ENCODE results near the gene COL16A1.

The COL16A1 gene

DNA sequence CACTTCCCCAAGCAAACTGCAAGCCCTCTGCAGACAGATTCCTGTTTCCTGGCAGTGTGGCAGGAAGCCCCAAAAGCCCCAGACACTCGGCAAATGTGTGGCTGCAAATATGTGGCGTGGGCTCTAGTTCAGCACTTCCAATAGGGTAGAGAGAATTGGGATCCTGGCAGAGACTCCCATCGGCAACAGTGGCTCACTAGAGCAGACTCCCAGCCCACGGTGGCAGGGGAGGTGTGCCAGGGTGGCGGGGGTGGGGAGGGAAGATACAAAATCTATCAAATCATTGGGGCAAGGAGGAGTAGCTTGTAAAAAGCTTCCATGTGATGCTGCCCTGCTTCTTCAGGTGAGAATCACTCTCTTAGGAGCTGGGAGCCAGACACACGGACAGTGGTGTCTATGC, 25.9 kb downstream of the COL16A1 start:
- Histone ChIP-seq H3K79me2 (ENCODE audit: low read length) (no peaks in the 10 kb centered on the region), H3F3A (ENCODE audit: insufficient read depth, low read length) (no peaks in the 10 kb centered on the region), H3K27ac (ENCODE audit: low read length) (no peak overlapping the region), H2AFZ (ENCODE audit: low read length) (no peak overlapping the region), H3K9ac (ENCODE audit: low read length) (no peak overlapping the region), H3K9me3 (replicated peaks; ENCODE audit: insufficient read depth, low read length) (no peaks in the 10 kb centered on the region), H3K36me3 (replicated peaks; ENCODE audit: insufficient read depth, low read length) (no peaks in the 10 kb centered on the region), H3K4me3 (ENCODE audit: low read length) (no peak overlapping the region), H3K27me3 (replicated peaks; ENCODE audit: insufficient read depth, low read length) (peaks cover 97% of the 10 kb centered on the region), H4K20me1 (ENCODE audit: insufficient read depth, low read length) (no peaks in the 10 kb centered on the region), H3K4me1 (ENCODE audit: low read length) (no peaks in the 10 kb centered on the region), H3K4me2 (ENCODE audit: low read depth, low read length) (no peak overlapping the region), H3K9me2 (replicated peaks; ENCODE audit: insufficient read depth, low read length) (no peaks in the 10 kb centered on the region)
- no peak for DNase-seq
- TF ChIP-seq, protein P1, sequence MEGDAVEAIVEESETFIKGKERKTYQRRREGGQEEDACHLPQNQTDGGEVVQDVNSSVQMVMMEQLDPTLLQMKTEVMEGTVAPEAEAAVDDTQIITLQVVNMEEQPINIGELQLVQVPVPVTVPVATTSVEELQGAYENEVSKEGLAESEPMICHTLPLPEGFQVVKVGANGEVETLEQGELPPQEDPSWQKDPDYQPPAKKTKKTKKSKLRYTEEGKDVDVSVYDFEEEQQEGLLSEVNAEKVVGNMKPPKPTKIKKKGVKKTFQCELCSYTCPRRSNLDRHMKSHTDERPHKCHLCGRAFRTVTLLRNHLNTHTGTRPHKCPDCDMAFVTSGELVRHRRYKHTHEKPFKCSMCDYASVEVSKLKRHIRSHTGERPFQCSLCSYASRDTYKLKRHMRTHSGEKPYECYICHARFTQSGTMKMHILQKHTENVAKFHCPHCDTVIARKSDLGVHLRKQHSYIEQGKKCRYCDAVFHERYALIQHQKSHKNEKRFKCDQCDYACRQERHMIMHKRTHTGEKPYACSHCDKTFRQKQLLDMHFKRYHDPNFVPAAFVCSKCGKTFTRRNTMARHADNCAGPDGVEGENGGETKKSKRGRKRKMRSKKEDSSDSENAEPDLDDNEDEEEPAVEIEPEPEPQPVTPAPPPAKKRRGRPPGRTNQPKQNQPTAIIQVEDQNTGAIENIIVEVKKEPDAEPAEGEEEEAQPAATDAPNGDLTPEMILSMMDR (IDR thresholded peaks at IDR 0.05; ENCODE audit: low read length): no peak
- TF ChIP-seq EZH2phosphoT487 (IDR thresholded peaks at IDR 0.05; ENCODE audit: low read length) (no peak), EZH2 (optimal IDR thresholded peaks at IDR 0.05; ENCODE audit: low read depth, low read length) (no peak)

DNA sequence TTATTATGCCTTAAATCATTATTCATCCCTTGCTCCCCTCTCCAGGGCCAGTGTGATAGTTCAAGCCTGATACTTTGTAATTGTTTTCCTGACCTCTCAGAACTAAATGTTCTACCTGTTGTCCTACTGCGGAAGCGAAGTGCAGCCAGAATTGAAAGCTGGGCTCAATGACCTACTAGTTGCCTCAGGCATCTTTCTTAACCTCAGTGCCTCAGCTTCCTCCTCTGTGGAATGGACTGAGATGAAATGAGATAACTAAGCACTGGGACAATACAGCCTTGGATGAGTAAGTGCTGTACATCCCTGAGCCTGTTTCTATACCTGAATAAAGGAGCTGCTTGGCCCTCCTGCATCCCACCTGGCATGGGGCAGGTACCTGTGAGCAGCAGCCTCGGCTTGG, 26.4 kb downstream of the COL16A1 start:
- H3K79me2 ChIP-seq (ENCODE audit: low read length): no peaks in the 10 kb centered on the region
- H2AFZ ChIP-seq (ENCODE audit: low read length): no peak overlapping the region
- TF ChIP-seq EZH2 (optimal IDR thresholded peaks at IDR 0.05; ENCODE audit: low read depth, low read length) (no peak), EZH2phosphoT487 (IDR thresholded peaks at IDR 0.05; ENCODE audit: low read length) (no peak)
- TF ChIP-seq, protein P1 (IDR thresholded peaks at IDR 0.05; ENCODE audit: low read length): no peak
- no peaks in the 10 kb centered on the region for H3K9me2 ChIP-seq (replicated peaks; ENCODE audit: insufficient read depth, low read length)
- no peak overlapping the region for H3K4me3 ChIP-seq (ENCODE audit: low read length)
- no peak overlapping the region for H3K4me2 ChIP-seq (ENCODE audit: low read depth, low read length)
- H3K27me3 ChIP-seq (replicated peaks; ENCODE audit: insufficient read depth, low read length): peaks cover 97% of the 10 kb centered on the region
- H3K9ac ChIP-seq (ENCODE audit: low read length): no peak overlapping the region
- no peaks in the 10 kb centered on the region for H4K20me1 ChIP-seq (ENCODE audit: insufficient read depth, low read length)
- DNase-seq: no peak
- H3K27ac ChIP-seq (ENCODE audit: low read length): no peak overlapping the region
- no peaks in the 10 kb centered on the region for H3K4me1 ChIP-seq (ENCODE audit: low read length)
- no peaks in the 10 kb centered on the region for H3F3A ChIP-seq (ENCODE audit: insufficient read depth, low read length)
- no peaks in the 10 kb centered on the region for H3K36me3 ChIP-seq (replicated peaks; ENCODE audit: insufficient read depth, low read length)
- H3K9me3 ChIP-seq (replicated peaks; ENCODE audit: insufficient read depth, low read length): no peaks in the 10 kb centered on the region

DNA sequence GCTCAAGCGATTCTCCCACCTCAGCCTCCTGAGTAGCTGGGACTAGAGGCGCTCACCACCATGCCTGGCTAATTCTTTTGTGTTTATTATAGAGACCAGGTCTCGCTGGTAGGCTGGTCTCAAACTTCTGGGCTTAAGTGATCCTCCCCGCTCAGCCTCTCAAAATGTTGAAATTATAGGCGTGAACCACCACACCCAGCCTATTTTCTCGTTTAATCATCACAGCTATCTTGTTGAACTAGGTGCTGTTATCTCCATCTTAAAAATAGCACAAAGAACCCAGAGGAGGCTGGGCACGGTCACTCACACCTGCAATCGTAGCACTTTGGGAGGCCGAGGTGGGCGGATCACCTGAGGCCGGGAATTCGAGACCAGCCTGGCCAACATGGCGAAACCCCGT, 28.1 kb downstream of the COL16A1 start:
- Histone ChIP-seq H4K20me1 (ENCODE audit: insufficient read depth, low read length) (no peaks in the 10 kb centered on the region), H3K27me3 (replicated peaks; ENCODE audit: insufficient read depth, low read length) (peaks cover 97% of the 10 kb centered on the region), H2AFZ (ENCODE audit: low read length) (no peak overlapping the region), H3K9me2 (replicated peaks; ENCODE audit: insufficient read depth, low read length) (no peaks in the 10 kb centered on the region), H3K79me2 (ENCODE audit: low read length) (no peaks in the 10 kb centered on the region), H3K36me3 (replicated peaks; ENCODE audit: insufficient read depth, low read length) (no peaks in the 10 kb centered on the region), H3K27ac (ENCODE audit: low read length) (no peak overlapping the region), H3F3A (ENCODE audit: insufficient read depth, low read length) (no peaks in the 10 kb centered on the region), H3K9ac (ENCODE audit: low read length) (no peak overlapping the region), H3K4me1 (ENCODE audit: low read length) (no peaks in the 10 kb centered on the region), H3K9me3 (replicated peaks; ENCODE audit: insufficient read depth, low read length) (no peaks in the 10 kb centered on the region), H3K4me3 (ENCODE audit: low read length) (no peak overlapping the region), H3K4me2 (ENCODE audit: low read depth, low read length) (no peak overlapping the region)
- DNase-seq: no peak
- TF ChIP-seq EZH2phosphoT487 (IDR thresholded peaks at IDR 0.05; ENCODE audit: low read length) (no peak), EZH2 (optimal IDR thresholded peaks at IDR 0.05; ENCODE audit: low read depth, low read length) (no peak)
- TF ChIP-seq, protein P1 (IDR thresholded peaks at IDR 0.05; ENCODE audit: low read length): no peak

Data from MM.1S (cell line).